Prostate gland (tissue), 2 donors: ENCODE data around the gene TUBB3. TPM values are rescaled to one million over a fixed set of nuclear protein-coding genes. Genes with fewer than 3 reads are reported as not detected.

Source experiments
- DNase-seq: peaks from one replicate; pipeline ENCODE4 v3.0.0-alpha.2; 2019; ENCODE audit warnings: low spot score
- H3K27ac ChIP-seq, 2 donors: fragments of 200-600 bp; sonication (generic); 2 replicates each; pipeline ENCODE4 v1.5.1; 2017 to 2019
- H3K27me3 ChIP-seq: fragments of 200-600 bp; sonication (generic); replicated peaks from 2 replicates; pipeline ENCODE4 v1.5.1; 2019; ENCODE audit not compliant: insufficient read depth
- H3K36me3 ChIP-seq, 2 donors: fragments of 200-600 bp; sonication (generic); 1 replicate in 1 of 2; 2 replicates in 1 of 2; pipeline versions ENCODE4 v1.5.1 to v1.8.1; 2017 to 2019
- H3K4me1 ChIP-seq: fragments of 200-600 bp; sonication (generic); replicated peaks from 2 replicates; pipeline ENCODE4 v1.5.1; 2019
- H3K4me3 ChIP-seq, 2 donors: fragments of 200-600 bp; sonication (generic); 2 replicates each; pipeline ENCODE4 v1.5.1; 2017 to 2019
- H3K9me3 ChIP-seq: fragments of 200-600 bp; sonication (generic); 2 replicates; pipeline ENCODE4 v1.5.1; 2017
- POLR2A ChIP-seq: fragments of 450-650 bp; IDR thresholded peaks from one replicate; pipeline ENCODE4 v1.6.1; 2016; ENCODE audit warnings: antibody characterized with exemption, mild to moderate bottlenecking
- POLR2AphosphoS5 ChIP-seq: sonication (generic); formaldehyde crosslinking; IDR thresholded peaks from one replicate; pipeline ENCODE4 v1.6.1; 2017; ENCODE audit warnings: antibody characterized with exemption
- WGBS: methylation state at CpG from one replicate; pipeline ENCODE4 v1.1.5; 2018; 5-methylcytosine and 5-hydroxymethylcytosine counted together
- intact Hi-C: fragments of 100-400 bp; cut with DNase I; formaldehyde crosslinking; loops from one replicate; pipeline ENCODE4 v1.14.2; 2022
- total RNA-seq, 2 donors: library from RNA; depleted of rRNA; stranded (reverse); fragments of >200 nt; gene quantifications; one replicate each; pipeline ENCODE4 v1.1.0, GENCODE V29; 2016
- TF ChIP-seq, protein P1 (sequence below), 4 experiments: fragments of 200-600 bp in 2 of 4; fragments of 450-650 bp in 2 of 4; sonication (generic) in 2 of 4; IDR thresholded peaks; 1 replicate in 3 of 4; 2 replicates in 1 of 4; pipeline ENCODE4 v1.5.1; 2016 to 2019; ENCODE audit warnings: antibody characterized with exemption in 4 of 4, mild to moderate bottlenecking in 2 of 4, moderate library complexity in 2 of 4

Gene TUBB3
- total RNA-seq, 2 donors from 2014 or later: 0.82 to 20.7 TPM

DNA sequence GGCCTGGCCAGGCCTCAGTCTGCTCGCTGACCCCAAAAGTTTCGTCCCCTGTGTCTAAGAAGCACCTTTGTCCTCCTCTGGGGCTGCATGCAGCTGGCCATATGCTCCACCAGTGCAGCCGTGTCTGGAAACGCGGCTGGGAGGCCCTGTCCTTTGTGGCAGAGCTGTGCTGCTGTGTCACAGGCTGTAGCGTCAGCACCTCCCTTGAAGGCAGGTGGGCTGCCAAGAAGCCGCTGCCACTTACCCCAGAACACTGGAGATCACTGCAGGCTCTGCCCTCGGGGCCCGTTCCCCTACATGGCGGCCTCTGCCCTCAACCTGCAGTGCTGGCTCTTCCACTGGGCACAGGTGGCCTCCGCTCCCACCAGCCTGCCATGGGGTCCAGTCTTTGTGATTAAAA is 20.2 kb upstream of the TUBB3 start:
- Histone ChIP-seq H3K4me3 (no peak overlapping the region), H3K36me3 (peaks cover 16 to 20% of the 10 kb centered on the region in 2 donors), H3K27ac (no peak overlapping the region), H3K9me3 (no peaks in the 10 kb centered on the region), H3K27me3 (no peaks in the 10 kb centered on the region), H3K4me1 (no peaks in the 10 kb centered on the region)
- WGBS: 85% methylated on average over 8 of the region's 11 CpGs
- intact Hi-C loops: no loop called here
- no peak for DNase-seq
- TF ChIP-seq, protein P1, sequence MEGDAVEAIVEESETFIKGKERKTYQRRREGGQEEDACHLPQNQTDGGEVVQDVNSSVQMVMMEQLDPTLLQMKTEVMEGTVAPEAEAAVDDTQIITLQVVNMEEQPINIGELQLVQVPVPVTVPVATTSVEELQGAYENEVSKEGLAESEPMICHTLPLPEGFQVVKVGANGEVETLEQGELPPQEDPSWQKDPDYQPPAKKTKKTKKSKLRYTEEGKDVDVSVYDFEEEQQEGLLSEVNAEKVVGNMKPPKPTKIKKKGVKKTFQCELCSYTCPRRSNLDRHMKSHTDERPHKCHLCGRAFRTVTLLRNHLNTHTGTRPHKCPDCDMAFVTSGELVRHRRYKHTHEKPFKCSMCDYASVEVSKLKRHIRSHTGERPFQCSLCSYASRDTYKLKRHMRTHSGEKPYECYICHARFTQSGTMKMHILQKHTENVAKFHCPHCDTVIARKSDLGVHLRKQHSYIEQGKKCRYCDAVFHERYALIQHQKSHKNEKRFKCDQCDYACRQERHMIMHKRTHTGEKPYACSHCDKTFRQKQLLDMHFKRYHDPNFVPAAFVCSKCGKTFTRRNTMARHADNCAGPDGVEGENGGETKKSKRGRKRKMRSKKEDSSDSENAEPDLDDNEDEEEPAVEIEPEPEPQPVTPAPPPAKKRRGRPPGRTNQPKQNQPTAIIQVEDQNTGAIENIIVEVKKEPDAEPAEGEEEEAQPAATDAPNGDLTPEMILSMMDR (IDR thresholded peaks at IDR 0.05): no peak
- TF ChIP-seq POLR2A (no peak), POLR2AphosphoS5 (no peak)

DNA sequence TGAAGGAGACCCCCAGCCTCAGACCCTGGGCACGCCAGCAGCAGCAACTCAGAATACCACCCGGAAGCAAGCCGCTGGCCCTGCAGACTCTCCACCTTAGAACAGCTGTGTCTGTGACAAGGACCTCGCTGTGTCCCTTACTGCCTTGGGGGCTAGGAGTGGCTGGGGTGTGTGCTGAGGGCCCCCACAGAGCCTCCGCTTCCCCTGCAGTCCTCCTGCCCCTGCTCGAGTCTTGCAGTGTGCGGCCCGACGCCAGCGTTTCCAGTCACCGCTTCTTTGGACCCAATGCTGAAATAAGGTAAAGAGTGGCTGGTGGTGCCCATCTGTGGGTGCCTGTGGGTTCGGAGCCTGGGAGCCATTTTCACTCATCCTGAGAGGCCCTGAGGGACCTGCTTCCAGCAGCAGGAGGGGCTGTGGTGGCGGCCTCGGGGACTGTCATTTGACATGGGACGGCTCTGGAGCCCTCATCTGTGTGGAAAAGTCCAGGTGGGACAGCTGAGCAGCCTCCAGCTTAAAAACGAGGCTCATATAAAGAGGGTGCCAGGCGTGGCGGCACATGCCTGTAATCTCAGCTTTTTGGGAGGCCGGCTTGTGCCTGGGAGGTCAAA is 19.1 kb upstream of the TUBB3 start:
- intact Hi-C loops: no loop called here
- Histone ChIP-seq H3K4me3 (no peak overlapping the region), H3K36me3 (peaks cover 11 to 12% of the 10 kb centered on the region in 2 donors), H3K27me3 (no peaks in the 10 kb centered on the region), H3K27ac (no peak overlapping the region), H3K9me3 (no peaks in the 10 kb centered on the region), H3K4me1 (no peaks in the 10 kb centered on the region)
- WGBS: 88% methylated on average over 18 of the region's 19 CpGs
- no peak for DNase-seq
- TF ChIP-seq, protein P1 (IDR thresholded peaks at IDR 0.05): no peak
- no peak for TF ChIP-seq POLR2A
- no peak for TF ChIP-seq POLR2AphosphoS5

DNA sequence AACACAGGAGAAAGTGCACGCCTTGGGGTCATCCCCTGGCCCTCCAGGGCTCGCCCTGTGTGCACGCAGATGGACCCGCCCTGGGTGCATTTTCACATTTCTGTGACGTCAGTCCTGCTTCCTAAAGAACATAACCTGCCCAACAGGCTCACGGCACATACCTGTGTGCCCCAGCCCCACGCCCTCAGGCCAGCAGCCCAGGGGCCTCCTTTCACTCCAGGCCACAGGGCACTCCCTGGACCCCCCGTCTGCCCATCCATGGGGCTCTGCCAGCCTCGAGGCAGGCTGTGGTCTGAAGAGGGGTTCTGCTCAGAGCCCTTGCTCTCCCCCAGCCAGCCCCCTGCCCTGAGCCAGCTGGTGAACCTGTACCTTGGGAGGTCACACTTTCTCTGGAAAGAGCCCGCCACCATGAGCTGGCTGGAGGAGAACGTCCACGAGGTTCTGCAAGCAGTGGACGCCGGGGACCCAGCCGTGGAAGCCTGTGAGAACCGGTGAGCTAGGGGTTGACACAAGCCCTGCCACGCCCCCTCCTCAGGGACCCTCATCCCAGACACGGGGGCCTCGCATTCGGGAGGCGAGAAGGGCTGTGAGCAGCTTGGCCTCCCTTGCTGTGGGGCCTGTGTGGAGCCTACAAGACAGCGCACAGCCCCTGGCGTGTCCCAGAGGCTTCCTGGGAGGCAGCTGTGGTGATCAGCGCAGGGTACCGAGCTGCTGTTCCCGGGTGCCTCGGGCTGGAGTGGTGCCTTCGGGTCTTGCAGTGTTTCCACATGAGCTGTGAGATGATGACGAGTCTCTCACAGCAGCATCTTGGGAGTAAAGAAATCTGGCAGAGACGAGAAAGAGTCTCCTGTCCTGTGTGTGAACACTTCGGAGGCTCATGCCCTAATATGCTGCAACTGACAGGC is 18.3 kb upstream of the TUBB3 start:
- no peak for DNase-seq
- H3K36me3 ChIP-seq: peaks cover 10 to 11% of the 10 kb centered on the region in 2 donors
- WGBS: 79% methylated on average over 27 of the region's 31 CpGs

DNA sequence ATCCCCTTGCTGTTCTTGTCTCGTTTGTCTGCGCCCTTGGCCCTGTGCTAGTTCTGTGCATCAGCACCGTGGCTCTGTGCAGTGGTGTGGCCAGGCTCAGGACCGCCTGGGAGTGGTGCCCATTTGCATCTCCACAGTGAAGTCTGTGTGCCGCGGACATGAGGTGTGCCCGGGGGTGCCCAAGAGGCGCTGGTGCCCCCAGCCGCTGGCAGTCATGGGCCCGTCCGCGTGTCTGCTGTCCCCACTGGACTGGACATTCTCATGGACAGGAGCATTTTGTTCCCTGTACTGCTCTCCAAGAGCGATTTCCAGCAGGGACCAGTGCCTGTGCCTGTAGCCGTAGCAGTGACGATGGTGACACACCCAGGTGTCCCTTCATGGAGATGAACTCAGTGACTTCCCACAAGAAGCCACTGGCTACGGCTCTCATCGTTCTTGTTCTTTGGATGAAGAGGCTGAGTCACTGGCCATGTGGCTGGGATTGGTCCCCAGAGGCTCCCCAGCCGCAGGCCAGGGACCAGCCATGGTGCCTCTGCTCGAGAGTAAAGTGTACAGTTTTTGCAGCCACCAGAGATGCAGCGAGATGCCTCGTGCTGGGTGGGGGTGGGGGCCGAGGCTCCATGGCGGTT is 17.5 kb upstream of the TUBB3 start:
- peaks cover 4% of the 10 kb centered on the region for H3K4me1 ChIP-seq
- no peak overlapping the region for H3K4me3 ChIP-seq
- intact Hi-C loops: no loop called here
- H3K27ac ChIP-seq: no peak overlapping the region
- DNase-seq: no peak
- no peaks in the 10 kb centered on the region for H3K9me3 ChIP-seq
- no peaks in the 10 kb centered on the region for H3K27me3 ChIP-seq
- WGBS: 86% methylated on average over 23 of the region's 23 CpGs
- TF ChIP-seq POLR2AphosphoS5 (no peak), POLR2A (no peak)
- TF ChIP-seq, protein P1 (IDR thresholded peaks at IDR 0.05): no peak
- peaks cover 10 to 11% of the 10 kb centered on the region in 2 donors for H3K36me3 ChIP-seq

More for the DNA sequence above, 18.3 kb upstream of the TUBB3 start:
- no peak overlapping the region for H3K4me3 ChIP-seq
- peaks cover 3% of the 10 kb centered on the region for H3K4me1 ChIP-seq
- intact Hi-C loops: no loop called here
- H3K27ac ChIP-seq: no peak overlapping the region
- no peaks in the 10 kb centered on the region for H3K27me3 ChIP-seq
- no peaks in the 10 kb centered on the region for H3K9me3 ChIP-seq
- TF ChIP-seq POLR2A (no peak), POLR2AphosphoS5 (no peak)
- TF ChIP-seq, protein P1 (IDR thresholded peaks at IDR 0.05): no peak
